T-helper 2 cell treated with Interferon-gamma antibody and Interleukin-4, amounts not matched to agents 5 μg/mL and 100 μg/mL, for 36 hours (primary cell): ENCODE results near the gene RANBP3.

Source experiments
- DNase-seq: peaks from one replicate; pipeline ENCODE4 v3.0.0; 2021; ENCODE audit warnings: low spot score
- H3K27ac Mint-ChIP-seq: one replicate; pipeline ENCODE4 v1.8.0; 2021; ENCODE audit warnings: mild to moderate bottlenecking, mixed read lengths
- H3K27me3 Mint-ChIP-seq: one replicate; pipeline ENCODE4 v1.8.0; 2021; ENCODE audit warnings: low read depth, mixed read lengths
- H3K36me3 Mint-ChIP-seq: one replicate; pipeline ENCODE4 v1.8.0; 2021; ENCODE audit warnings: low read depth, mixed read lengths
- H3K4me1 Mint-ChIP-seq: one replicate; pipeline ENCODE4 v1.8.0; 2021; ENCODE audit warnings: low read depth, mixed read lengths
- H3K4me3 Mint-ChIP-seq: one replicate; pipeline ENCODE4 v1.8.0; 2022; ENCODE audit warnings: mild to moderate bottlenecking, moderate library complexity, mixed read lengths
- H3K9me3 Mint-ChIP-seq: one replicate; pipeline ENCODE4 v1.8.0; 2021; ENCODE audit warnings: mixed read lengths

Gene RANBP3

GRCh38 chr19:5904352-5905113 is 73.4 kb downstream of the RANBP3 start, which contains the start of gene VMAC:
Gene VMAC, plus strand, starts transcription at chr19:5904872. Its CDS starts 19 bp downstream, at chr19:5904891.
- DNase-seq, result peak; percentile 100
- Mint-ChIP-seq H3K27ac (peak within 1 kb of the TSS; percentile 100), H3K27me3 (no peaks in the 10 kb centered on the region), H3K9me3 (no peaks in the 10 kb centered on the region), H3K36me3 (peaks cover 14% of the 10 kb centered on the region), H3K4me3 (peak within 1 kb of the TSS; percentile 93), H3K4me1 (peaks cover 16% of the 10 kb centered on the region)

GRCh38 chr19:5903624-5904351 is 74.2 kb downstream of the RANBP3 start, which contains the start of gene NDUFA11:
Gene NDUFA11, minus strand, starts transcription at chr19:5903790. Its CDS starts 82 bp downstream, at chr19:5903708.
- Mint-ChIP-seq H3K9me3 (no peaks in the 10 kb centered on the region), H3K36me3 (peaks cover 14% of the 10 kb centered on the region), H3K27me3 (no peaks in the 10 kb centered on the region), H3K4me1 (peaks cover 16% of the 10 kb centered on the region), H3K4me3 (peak within 1 kb of the TSS; percentile 93), H3K27ac (peak within 1 kb of the TSS; percentile 100)
- peak; percentile 97 for DNase-seq

GRCh38 chr19:5903056-5903623 is 74.8 kb downstream of the RANBP3 start:
- Mint-ChIP-seq H3K27me3 (no peaks in the 10 kb centered on the region), H3K4me3 (peak overlapping the region; percentile 93), H3K27ac (peak overlapping the region; percentile 100), H3K36me3 (peaks cover 14% of the 10 kb centered on the region), H3K9me3 (no peaks in the 10 kb centered on the region), H3K4me1 (peaks cover 16% of the 10 kb centered on the region)
- peak; percentile 9 for DNase-seq

GRCh38 chr19:5900976-5901375 is 77.0 kb downstream of the RANBP3 start:
- Mint-ChIP-seq H3K4me3 (peak overlapping the region; percentile 2), H3K9me3 (no peaks in the 10 kb centered on the region), H3K36me3 (peaks cover 12% of the 10 kb centered on the region), H3K27me3 (no peaks in the 10 kb centered on the region), H3K4me1 (peaks cover 12% of the 10 kb centered on the region), H3K27ac (no peak overlapping the region)
- DNase-seq, result no peak

GRCh38 chr19:5899728-5900526 is 78.0 kb downstream of the RANBP3 start:
- peaks cover 15% of the 10 kb centered on the region for H3K36me3 Mint-ChIP-seq
- peak overlapping the region; percentile 4 for H3K4me3 Mint-ChIP-seq

GRCh38 chr19:5897189-5897969 is 80.6 kb downstream of the RANBP3 start:
- Mint-ChIP-seq H3K27ac (no peak overlapping the region), H3K36me3 (peaks cover 11% of the 10 kb centered on the region), H3K9me3 (no peaks in the 10 kb centered on the region), H3K4me1 (peaks cover 6% of the 10 kb centered on the region), H3K27me3 (no peaks in the 10 kb centered on the region), H3K4me3 (no peak overlapping the region)
- no peak for DNase-seq

More at GRCh38 chr19:5899728-5900526, 78.0 kb downstream of the RANBP3 start:
- H3K27me3 Mint-ChIP-seq, result no peaks in the 10 kb centered on the region
- no peak overlapping the region for H3K27ac Mint-ChIP-seq
- no peak for DNase-seq
- no peaks in the 10 kb centered on the region for H3K9me3 Mint-ChIP-seq
- peaks cover 12% of the 10 kb centered on the region for H3K4me1 Mint-ChIP-seq

- DNase-seq, result no peak
- H3K27ac Mint-ChIP-seq, result no peak overlapping the region
- no peak overlapping the region for H3K4me3 Mint-ChIP-seq
- H3K27me3 Mint-ChIP-seq, result no peaks in the 10 kb centered on the region
- no peaks in the 10 kb centered on the region for H3K9me3 Mint-ChIP-seq
- peaks cover 11% of the 10 kb centered on the region for H3K36me3 Mint-ChIP-seq
- peaks cover 6% of the 10 kb centered on the region for H3K4me1 Mint-ChIP-seq
Measured at GRCh38 chr19:5896365-5897076, 81.4 kb downstream of the RANBP3 start.

- H3K4me1 Mint-ChIP-seq, result peaks cover under 1% of the 10 kb centered on the region
- H3K27me3 Mint-ChIP-seq, result no peaks in the 10 kb centered on the region
Measured at GRCh38 chr19:5895890-5896289, 82.0 kb downstream of the RANBP3 start.

GRCh38 chr19:5895409-5895808 is 82.5 kb downstream of the RANBP3 start:
- no peaks in the 10 kb centered on the region for H3K4me1 Mint-ChIP-seq
- H3K27me3 Mint-ChIP-seq, result no peaks in the 10 kb centered on the region
- DNase-seq, result no peak
- no peak overlapping the region for H3K4me3 Mint-ChIP-seq
- no peaks in the 10 kb centered on the region for H3K9me3 Mint-ChIP-seq
- peaks cover 7% of the 10 kb centered on the region for H3K36me3 Mint-ChIP-seq
- H3K27ac Mint-ChIP-seq, result no peak overlapping the region

More at GRCh38 chr19:5895890-5896289, 82.0 kb downstream of the RANBP3 start:
- peaks cover 7% of the 10 kb centered on the region for H3K36me3 Mint-ChIP-seq
- H3K9me3 Mint-ChIP-seq, result no peaks in the 10 kb centered on the region
- no peak overlapping the region for H3K27ac Mint-ChIP-seq
- no peak overlapping the region for H3K4me3 Mint-ChIP-seq
- no peak for DNase-seq

- Mint-ChIP-seq H3K4me1 (no peaks in the 10 kb centered on the region), H3K27ac (no peak overlapping the region), H3K4me3 (no peak overlapping the region)
Measured at GRCh38 chr19:5894704-5895349, 83.1 kb downstream of the RANBP3 start.

GRCh38 chr19:5893907-5894703 is 83.8 kb downstream of the RANBP3 start:
- Mint-ChIP-seq H3K36me3 (peaks cover 3% of the 10 kb centered on the region), H3K27ac (no peak overlapping the region), H3K4me3 (no peak overlapping the region), H3K9me3 (no peaks in the 10 kb centered on the region), H3K4me1 (no peaks in the 10 kb centered on the region), H3K27me3 (peaks cover 5% of the 10 kb centered on the region)
- DNase-seq, result no peak

More at GRCh38 chr19:5894704-5895349, 83.1 kb downstream of the RANBP3 start:
- no peak for DNase-seq
- peaks cover under 1% of the 10 kb centered on the region for H3K27me3 Mint-ChIP-seq
- H3K36me3 Mint-ChIP-seq, result peaks cover 3% of the 10 kb centered on the region
- H3K9me3 Mint-ChIP-seq, result no peaks in the 10 kb centered on the region
